Middle frontal gyrus (tissue), 1 donor: ENCODE data around the gene SLX4IP.

Source experiments
- DNase-seq: peaks from one replicate; pipeline ENCODE4 v3.0.0-alpha.2; 2015; ENCODE audit warnings: low spot score; ENCODE audit errors: extremely low spot score

SLX4IP gene

GRCh38 chr20:10674684-10675449, 239.8 kb downstream of the SLX4IP start:
- DNase-seq, result no peak

DNA sequence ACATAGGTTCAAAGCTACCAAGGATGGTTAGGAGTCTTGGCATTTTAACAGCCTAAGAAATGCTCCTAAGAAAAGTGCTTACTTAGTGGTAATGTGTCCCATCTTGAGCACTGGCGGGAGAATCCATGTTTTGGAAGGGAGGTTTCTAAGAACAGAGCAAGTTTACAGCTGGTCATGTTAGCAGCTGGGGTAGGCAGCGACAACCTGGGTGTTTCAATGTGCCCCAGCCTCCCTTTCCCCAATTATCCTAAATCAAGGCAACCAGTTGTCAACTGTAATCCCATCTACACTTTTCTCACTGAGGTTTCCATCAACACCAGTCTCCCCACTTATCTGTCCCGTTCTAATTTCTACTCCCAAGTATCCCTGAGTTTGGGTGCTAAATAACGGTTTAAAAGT, 240.3 kb downstream of the SLX4IP start:
- no peak for DNase-seq

GRCh38 chr20:10676518-10676917, 241.4 kb downstream of the SLX4IP start:
- no peak for DNase-seq
